Fibroblast of lung (primary cell): ENCODE data around the gene RNPEP. TPM values are rescaled to one million over a fixed set of nuclear protein-coding genes. Genes with fewer than 3 reads are reported as not detected.

Experiments used
- DNase-seq, 2 donors: peaks; one replicate each; pipeline versions ENCODE4 v3.0.0 to v3.0.0-alpha.2; 2010; ENCODE audit warnings: low read depth in 2 of 2
- H2AFZ ChIP-seq: 2 replicates; pipeline ENCODE4 v1.5.1; 2012; ENCODE audit warnings: low read length, control low read depth, inconsistent platforms
- H3K27ac ChIP-seq: 2 replicates; pipeline ENCODE4 v1.5.1; 2011; ENCODE audit warnings: low read length, control low read depth; ENCODE audit not compliant: insufficient read depth
- H3K27me3 ChIP-seq: 2 replicates; pipeline ENCODE4 v1.5.1; 2011; ENCODE audit warnings: mild to moderate bottlenecking, low read length; ENCODE audit not compliant: control insufficient read depth, insufficient read depth
- H3K36me3 ChIP-seq: 2 replicates; pipeline ENCODE4 v1.5.1; 2011; ENCODE audit warnings: low read length; ENCODE audit not compliant: control insufficient read depth, insufficient read depth
- H3K4me1 ChIP-seq: 2 replicates; pipeline ENCODE4 v1.5.1; 2011; ENCODE audit warnings: low read length; ENCODE audit not compliant: control insufficient read depth, insufficient read depth; ENCODE audit errors: extremely low read depth
- H3K4me2 ChIP-seq: 2 replicates; pipeline ENCODE4 v1.5.1; 2011; ENCODE audit warnings: low read length, control low read depth; ENCODE audit not compliant: insufficient read depth; ENCODE audit errors: extremely low read depth
- H3K4me3 ChIP-seq, 4 experiments: fragments of 200-600 bp in 1 of 4; sonication (generic) in 1 of 4; replicated peaks in 1 of 4; 2 replicates each; pipeline ENCODE4 v1.5.1; 2011 to 2016; ENCODE audit warnings: low read length in 4 of 4, low read depth in 3 of 4, mild to moderate bottlenecking in 3 of 4, control low read depth in 2 of 4, inconsistent platforms in 1 of 4, mixed read lengths in 1 of 4; ENCODE audit not compliant: insufficient read depth in 1 of 4; ENCODE audit errors: control extremely low read depth in 1 of 4
- H3K79me2 ChIP-seq: 2 replicates; pipeline ENCODE4 v1.5.1; 2012; ENCODE audit warnings: mild to moderate bottlenecking, low read length, inconsistent platforms; ENCODE audit not compliant: control insufficient read depth, insufficient read depth
- H3K9ac ChIP-seq: 2 replicates; pipeline ENCODE4 v1.5.1; 2011; ENCODE audit warnings: mild to moderate bottlenecking, low read length, control low read depth; ENCODE audit not compliant: insufficient read depth
- H3K9me3 ChIP-seq: 2 replicates; pipeline ENCODE4 v1.5.1; 2012; ENCODE audit warnings: low read depth, low read length; ENCODE audit not compliant: control insufficient read depth, insufficient read depth
- H4K20me1 ChIP-seq: 2 replicates; pipeline ENCODE4 v1.5.1; 2011; ENCODE audit warnings: low read length; ENCODE audit not compliant: control insufficient read depth, insufficient read depth; ENCODE audit errors: extremely low read depth
- CTCF ChIP-seq, 2 donors: IDR thresholded peaks in 1 of 2; conservative IDR thresholded peaks in 1 of 2; 1 replicate in 1 of 2; 2 replicates in 1 of 2; pipeline ENCODE4 v1.5.1; 2011 to 2012; ENCODE audit warnings: low read length in 2 of 2, control low read depth in 1 of 2, inconsistent platforms in 1 of 2, low read depth in 1 of 2, mild to moderate bottlenecking in 1 of 2
- EZH2 ChIP-seq: IDR thresholded peaks from 2 replicates; pipeline ENCODE4 v1.5.1; 2012; ENCODE audit warnings: low read length, control low read depth, mild to moderate bottlenecking; ENCODE audit errors: missing control alignments
- polyA plus RNA-seq, 2 donors: library from polyadenylated mRNA; depleted of rRNA in 1 of 2; stranded (reverse) in 1 of 2; unstranded in 1 of 2; fragments of >200 nt; gene quantifications; 2 replicates each; pipeline ENCODE4 v1.2.1, GENCODE V29; 2011 to 2012; ENCODE audit warnings: missing spikeins in 1 of 2
- total RNA-seq: library from RNA; depleted of rRNA; stranded (reverse); fragments of >200 nt; gene quantifications from 2 replicates; pipeline ENCODE4 v1.2.1, GENCODE V29; 2014

The RNPEP gene
- total and polyA plus RNA-seq, 2 donors (not counting 1 experiment from before 2014, with no cell fraction given) = 56.9 to 77.1 TPM

- Histone ChIP-seq H3K9ac (peak overlapping the region; percentile 46), H3K4me3 (peak overlapping the region; percentile 24 to 76 (median 42)), H3K27ac (no peak overlapping the region), H3K79me2 (peaks cover 12% of the 10 kb centered on the region), H3K4me1 (peaks cover 14% of the 10 kb centered on the region), H3K4me2 (peak overlapping the region; percentile 82), H4K20me1 (no peaks in the 10 kb centered on the region), H3K36me3 (peaks cover 1% of the 10 kb centered on the region), H2AFZ (no peak overlapping the region), H3K27me3 (no peaks in the 10 kb centered on the region), H3K9me3 (no peaks in the 10 kb centered on the region)
- TF ChIP-seq CTCF (conservative IDR thresholded peaks at IDR 0.05 in 1 of 2, IDR thresholded peaks at IDR 0.05 in 1 of 2; ENCODE audit: low read depth in 1 of 2, low read length in 2 of 2) = peak; percentile 48 to 66
- TF ChIP-seq EZH2 = no peak
- no peak for DNase-seq
Observed at GRCh38 chr1:201945157-201945556, 37.3 kb upstream of the RNPEP start.

GRCh38 chr1:201945863-201946223 is 36.6 kb upstream of the RNPEP start:
- Histone ChIP-seq H3K9ac (peak overlapping the region; percentile 46), H3K27me3 (no peaks in the 10 kb centered on the region), H4K20me1 (no peaks in the 10 kb centered on the region), H2AFZ (peak overlapping the region; percentile 46), H3K27ac (peak overlapping the region; percentile 0), H3K4me3 (peak overlapping the region; percentile 24 to 76 (median 42)), H3K36me3 (peaks cover 1% of the 10 kb centered on the region), H3K9me3 (no peaks in the 10 kb centered on the region), H3K4me2 (peak overlapping the region; percentile 82), H3K4me1 (peaks cover 14% of the 10 kb centered on the region), H3K79me2 (peaks cover 12% of the 10 kb centered on the region)
- no peak for DNase-seq
- TF ChIP-seq CTCF (conservative IDR thresholded peaks at IDR 0.05 in 1 of 2, IDR thresholded peaks at IDR 0.05 in 1 of 2; ENCODE audit: low read depth in 1 of 2, low read length in 2 of 2) (no peak), EZH2 (no peak)

GRCh38 chr1:201946224-201946908 is 36.1 kb upstream of the RNPEP start, which contains the start of gene LMOD1:
LMOD1 (minus strand) TSS chr1:201946548; CDS start chr1:201946340, 208 bp downstream.
- Histone ChIP-seq H3K4me3 (peak within 1 kb of the TSS; percentile 24 to 76 (median 42)), H3K27me3 (no peaks in the 10 kb centered on the region), H2AFZ (peak within 1 kb of the TSS; percentile 46), H3K79me2 (peaks cover 12% of the 10 kb centered on the region), H3K4me1 (peaks cover 11% of the 10 kb centered on the region), H3K4me2 (peak within 1 kb of the TSS; percentile 82), H3K36me3 (peaks cover under 1% of the 10 kb centered on the region), H3K9ac (peak within 1 kb of the TSS; percentile 46), H4K20me1 (no peaks in the 10 kb centered on the region), H3K9me3 (no peaks in the 10 kb centered on the region), H3K27ac (peak within 1 kb of the TSS; percentile 68)
- DNase-seq = peak; percentile 93 to 98
- TF ChIP-seq CTCF (conservative IDR thresholded peaks at IDR 0.05 in 1 of 2, IDR thresholded peaks at IDR 0.05 in 1 of 2; ENCODE audit: low read depth in 1 of 2, low read length in 2 of 2) (no peak), EZH2 (no peak)
